ENCODE data around the gene CRIM1.
A peak's percentile ranks its signal among the peaks of the same experiment; 100 is the strongest.
"Not testable (repeated sequence)": the region's sequence is repeated elsewhere in the genome, so short reads cannot be mapped to it uniquely, and the experiment has no call there.

CRIM1 gene

GRCh38 chr2:36354811-36355150 lies 797 bp upstream of the CRIM1 start:
- DNase-seq (ENCODE audit: low read depth), result no peak

- DNase-seq (ENCODE audit: low read depth), result peak; percentile 3
Observed at GRCh38 chr2:36355890-36356297, 316 bp downstream of the CRIM1 start.

- peak; percentile 14 for DNase-seq (ENCODE audit: low read depth)
Observed at GRCh38 chr2:36356298-36356989, 866 bp downstream of the CRIM1 start.

GRCh38 chr2:36356990-36357846 lies 1.6 kb downstream of the CRIM1 start:
- peak; percentile 6 for DNase-seq (ENCODE audit: low read depth)

GRCh38 chr2:36357847-36358659 lies 2.5 kb downstream of the CRIM1 start:
- DNase-seq (ENCODE audit: low read depth), result no peak

- DNase-seq (ENCODE audit: low read depth), result no peak
Observed at GRCh38 chr2:36359067-36359466, 3.5 kb downstream of the CRIM1 start.

- no peak for DNase-seq (ENCODE audit: low read depth)
Observed at GRCh38 chr2:36360063-36360462, 4.5 kb downstream of the CRIM1 start.

GRCh38 chr2:36360834-36361233 lies 5.3 kb downstream of the CRIM1 start:
- DNase-seq (ENCODE audit: low read depth), result no peak

- no peak for DNase-seq (ENCODE audit: low read depth)
Observed at GRCh38 chr2:36361396-36361795, 5.8 kb downstream of the CRIM1 start.

GRCh38 chr2:36362291-36362690 lies 6.7 kb downstream of the CRIM1 start:
- DNase-seq (ENCODE audit: low read depth), result no peak

- not testable (repeated sequence) for DNase-seq (ENCODE audit: low read depth)
Observed at GRCh38 chr2:36363085-36363484, 7.5 kb downstream of the CRIM1 start.

- DNase-seq (ENCODE audit: low read depth), result no peak
Observed at GRCh38 chr2:36366491-36367120, 11.0 kb downstream of the CRIM1 start.

- DNase-seq (ENCODE audit: low read depth), result no peak
Observed at GRCh38 chr2:36367486-36367885, 11.9 kb downstream of the CRIM1 start.

GRCh38 chr2:36367895-36368353 lies 12.3 kb downstream of the CRIM1 start:
- no peak for DNase-seq (ENCODE audit: low read depth)

- no peak for DNase-seq (ENCODE audit: low read depth)
Observed at GRCh38 chr2:36368438-36368837, 12.9 kb downstream of the CRIM1 start.

GRCh38 chr2:36369163-36369562 lies 13.6 kb downstream of the CRIM1 start:
- DNase-seq (ENCODE audit: low read depth), result no peak

GRCh38 chr2:36369716-36370115 lies 14.1 kb downstream of the CRIM1 start:
- DNase-seq (ENCODE audit: low read depth), result no peak

- no peak for DNase-seq (ENCODE audit: low read depth)
Observed at GRCh38 chr2:36370281-36370680, 14.7 kb downstream of the CRIM1 start.

GRCh38 chr2:36371070-36371874 lies 15.7 kb downstream of the CRIM1 start:
- no peak for DNase-seq (ENCODE audit: low read depth)

GRCh38 chr2:36371928-36372391 lies 16.4 kb downstream of the CRIM1 start:
- no peak for DNase-seq (ENCODE audit: low read depth)

Data from activated T-cell treated with anti-CD3 and anti-CD28 coated beads for 1 hour (primary cell).